Activated CD4-positive, alpha-beta T cell treated with anti-CD3 and anti-CD28 coated beads, Interleukin-2, Interleukin-4, amounts not matched to agents 100 ng/mL and 50 ng/mL, durations not matched to agents 16 hours and 8 hours (primary cell): ENCODE data around the gene ZNF397.

ENCODE experiments used
- DNase-seq: peaks from one replicate; pipeline ENCODE4 v3.0.0-alpha.2; 2020; ENCODE audit warnings: low spot score

Gene ZNF397

DNA sequence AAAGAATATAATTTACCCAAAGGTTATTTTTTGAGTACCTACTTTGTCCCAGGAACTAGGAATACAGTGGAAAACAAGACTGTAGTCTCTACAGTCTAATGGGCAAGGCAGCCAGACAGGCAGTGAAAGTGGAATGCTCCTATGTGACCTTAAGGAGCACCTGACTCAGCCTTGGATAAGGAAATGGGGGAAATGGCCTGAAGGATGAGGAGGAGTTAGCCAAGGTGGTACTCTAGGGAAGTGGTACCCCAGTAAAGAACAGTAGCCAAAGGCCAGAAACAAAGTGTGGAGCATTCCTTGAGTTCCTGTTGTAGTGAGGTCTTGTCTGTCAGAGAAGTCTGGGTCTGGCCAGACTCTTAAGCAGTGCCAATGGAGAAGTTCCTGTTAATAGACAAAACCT lies 6.0 kb downstream of the ZNF397 start:
- DNase-seq, result no peak

DNA sequence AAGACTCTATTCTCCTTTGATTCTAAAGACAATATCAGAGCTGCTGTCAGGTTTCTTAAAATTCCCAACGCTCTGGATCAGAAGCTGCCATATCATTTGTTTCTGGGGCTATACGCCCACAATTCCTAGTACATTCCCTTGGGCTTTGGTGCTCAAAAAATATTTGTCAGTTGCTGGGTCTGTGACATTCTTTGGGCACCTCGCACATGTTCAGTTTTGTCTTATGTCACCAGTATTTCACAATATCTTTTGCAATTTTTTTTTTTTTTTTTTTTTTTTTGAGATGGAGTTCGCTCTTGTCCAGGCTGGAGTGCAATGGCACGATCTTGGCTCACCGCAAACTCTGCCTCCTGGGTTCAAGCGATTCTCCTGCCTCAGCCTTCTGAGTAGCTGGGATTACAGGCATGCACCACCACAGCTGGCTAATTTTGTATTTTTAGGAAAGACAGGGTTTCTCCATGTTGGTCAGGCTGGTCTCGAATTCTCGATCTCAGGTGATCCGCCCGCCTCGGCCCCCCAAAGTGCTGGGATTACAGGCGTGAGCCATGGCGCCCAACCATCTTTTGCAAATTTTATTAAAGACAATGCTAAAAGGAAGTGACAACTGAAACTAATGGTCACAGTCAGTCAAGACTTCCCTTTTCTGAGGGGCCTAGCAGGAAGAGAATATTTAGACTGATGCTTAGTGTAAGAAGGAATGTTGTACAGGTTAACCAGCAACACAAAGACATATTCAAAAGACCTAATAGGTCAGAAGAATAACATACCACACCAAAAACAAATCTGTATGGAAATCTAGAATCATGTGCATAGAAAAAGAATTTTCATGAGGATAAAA lies 6.8 kb downstream of the ZNF397 start:
- no peak for DNase-seq

DNA sequence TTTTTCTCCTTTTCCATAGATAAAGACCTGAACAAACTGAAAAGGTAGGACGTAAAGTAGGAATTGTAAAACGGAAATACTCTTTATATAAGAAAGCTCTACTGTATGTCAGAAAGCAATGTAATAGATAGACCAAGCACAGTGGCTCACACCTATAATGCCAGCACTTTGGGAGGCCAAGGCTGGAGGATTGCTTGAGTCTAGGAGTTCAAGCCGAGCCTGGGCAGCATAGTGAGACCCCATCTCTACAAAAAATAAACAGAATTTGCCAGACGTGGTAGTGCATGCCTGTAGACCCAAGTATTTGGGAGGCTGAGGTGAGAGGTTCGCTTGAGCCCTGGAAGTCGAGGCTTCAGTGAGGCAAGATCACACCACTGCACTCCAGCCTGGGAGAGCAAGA lies 7.6 kb downstream of the ZNF397 start:
- DNase-seq, result no peak

DNA sequence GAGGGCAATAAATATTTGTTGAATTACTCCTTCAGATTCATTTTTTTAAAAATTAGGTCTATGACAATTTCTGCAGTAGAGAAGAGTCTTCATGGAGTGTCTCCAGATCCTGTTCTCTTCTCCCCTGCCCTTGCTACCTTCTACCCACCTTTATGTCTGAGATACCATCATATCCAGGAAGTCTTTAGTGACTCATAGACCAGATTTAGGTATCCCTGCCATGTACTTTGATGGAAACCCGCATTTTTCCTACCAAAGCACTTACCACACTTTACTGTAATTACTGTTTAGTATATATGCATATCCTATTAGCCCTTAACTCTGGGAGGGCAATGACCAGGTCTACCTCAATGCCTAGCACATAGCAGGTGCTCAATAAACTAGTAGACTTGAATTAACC lies 11.6 kb downstream of the ZNF397 start:
- DNase-seq, result no peak

DNA sequence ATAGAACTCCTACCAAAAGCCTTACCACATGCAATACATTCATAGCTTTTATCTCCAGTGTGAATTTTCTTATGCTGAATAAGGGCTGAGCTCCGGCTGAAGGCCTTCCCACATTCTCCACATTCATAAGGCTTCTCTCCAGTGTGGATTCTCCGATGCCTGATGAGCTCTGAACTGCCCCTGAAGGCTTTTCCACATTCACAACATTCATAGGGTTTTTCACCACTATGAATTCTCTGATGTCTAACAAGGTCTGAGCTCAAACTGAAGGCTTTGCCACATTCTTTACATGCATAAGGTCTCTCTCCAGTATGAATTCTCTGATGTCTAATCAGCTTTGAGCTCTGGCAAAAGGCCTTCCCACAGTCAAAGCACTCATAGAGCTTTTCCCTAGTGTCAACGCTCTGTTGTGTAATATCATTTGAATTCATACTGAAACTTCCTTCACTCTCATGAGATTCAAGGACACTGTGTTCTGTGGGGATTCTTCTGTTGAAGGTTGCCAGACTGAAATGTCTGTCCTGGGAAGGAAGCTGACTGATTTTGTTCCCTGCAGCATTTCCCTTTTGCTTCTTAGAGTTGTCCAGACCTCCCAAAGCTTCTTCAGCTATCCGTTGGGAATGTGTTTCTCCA lies 12.9 kb downstream of the ZNF397 start:
- no peak for DNase-seq

DNA sequence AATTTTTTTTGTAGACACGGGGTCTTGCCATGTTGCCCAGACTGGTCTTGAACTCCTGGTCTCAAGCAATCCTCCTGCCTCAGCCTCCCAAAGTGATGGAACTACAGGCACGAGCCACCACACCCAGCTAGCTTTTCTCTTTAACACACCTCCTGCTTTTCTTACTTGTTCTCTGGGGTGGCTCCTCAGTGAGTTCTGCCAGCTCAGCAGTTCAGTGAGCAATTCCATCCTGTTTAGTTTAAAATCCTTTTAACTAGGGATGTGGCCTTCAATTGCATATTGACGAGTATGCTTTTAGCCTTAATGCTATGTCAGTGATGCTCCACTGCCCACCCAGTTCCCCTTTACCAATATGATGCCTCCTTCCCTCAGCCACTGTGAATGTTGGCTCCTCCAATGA lies 16.1 kb downstream of the ZNF397 start:
- DNase-seq, result no peak

DNA sequence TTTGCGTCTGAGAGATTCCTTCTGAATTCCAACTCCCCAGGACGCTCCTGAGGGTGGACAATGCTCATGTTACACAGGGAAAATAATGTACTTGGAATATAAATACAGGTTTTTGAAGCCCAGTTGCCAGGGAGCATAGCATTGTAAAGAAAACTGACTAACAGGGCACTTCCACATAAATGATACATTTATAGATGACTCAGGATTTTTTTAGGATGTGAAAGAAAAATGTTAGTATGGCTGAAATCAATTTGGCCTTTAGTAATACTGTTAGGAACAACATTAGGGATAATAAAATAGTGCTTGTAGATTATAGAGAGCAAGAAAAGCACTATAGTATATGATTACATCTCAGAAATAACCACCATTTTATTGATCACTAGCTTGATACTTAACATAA lies 23.6 kb downstream of the ZNF397 start:
- DNase-seq, result no peak

DNA sequence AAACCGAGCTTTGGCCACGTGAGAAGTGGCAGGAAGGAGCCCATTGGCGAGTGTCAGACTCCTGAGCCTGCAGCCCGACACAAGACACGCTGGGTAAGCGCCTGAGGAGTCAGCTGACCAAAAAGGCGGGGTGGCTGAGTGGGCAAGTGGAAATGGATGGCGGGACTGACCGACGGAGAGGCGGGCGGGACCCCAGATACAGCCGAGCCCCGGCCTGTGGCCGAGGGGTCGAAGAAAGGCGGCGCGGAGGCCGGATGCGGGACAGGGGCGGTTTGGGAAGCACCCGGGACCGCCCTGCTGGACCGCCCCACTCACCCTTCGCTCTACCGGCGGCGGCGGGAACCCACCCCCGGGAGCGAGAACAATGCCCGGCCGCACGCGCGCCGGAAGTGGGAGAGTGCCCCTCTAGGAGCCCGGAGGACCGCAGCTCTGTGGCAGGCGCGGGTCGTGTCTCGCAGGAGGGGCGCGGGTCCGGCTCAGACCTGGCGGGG lies 26.4 kb downstream of the ZNF397 start:
- DNase-seq, result no peak

DNA sequence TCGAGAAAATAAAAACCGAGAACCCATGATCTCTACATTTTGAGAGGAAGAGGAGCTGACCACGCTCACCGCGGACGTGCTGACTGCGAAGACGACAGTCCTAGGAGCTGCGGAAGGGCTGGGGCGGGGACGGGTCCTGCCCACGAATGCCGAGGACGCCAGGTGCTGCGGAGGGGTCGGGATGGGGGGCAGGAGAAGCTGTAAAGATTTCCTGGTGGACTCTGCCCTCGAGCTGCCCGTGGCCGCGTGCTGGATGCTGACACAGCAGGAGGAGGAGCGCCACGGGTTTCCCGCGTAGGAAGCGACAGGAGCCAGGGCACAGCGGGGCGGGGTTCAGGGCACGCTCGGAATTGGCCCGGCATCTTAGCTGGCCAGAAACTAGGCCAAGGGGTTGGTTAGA lies 27.0 kb downstream of the ZNF397 start:
- no peak for DNase-seq

DNA sequence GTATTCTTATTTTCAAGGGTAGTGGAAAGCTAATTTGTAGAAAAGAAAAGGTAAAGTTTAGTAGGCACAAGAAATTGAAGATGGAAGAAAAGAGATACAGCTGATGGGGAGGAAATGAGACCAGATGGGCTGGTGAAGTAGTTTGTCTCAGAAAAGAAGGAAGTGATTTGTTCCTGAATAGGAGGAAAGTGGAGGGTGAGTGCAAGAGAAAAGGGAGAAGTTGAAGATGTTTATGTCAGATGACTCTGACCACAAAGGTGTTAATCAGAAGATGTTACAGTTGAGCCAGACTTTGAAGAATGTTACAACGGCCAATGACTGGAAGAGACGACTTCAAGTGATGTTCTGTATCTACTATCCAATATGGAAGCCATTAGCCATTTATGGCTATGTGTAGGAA lies 28.0 kb downstream of the ZNF397 start:
- DNase-seq, result no peak

DNA sequence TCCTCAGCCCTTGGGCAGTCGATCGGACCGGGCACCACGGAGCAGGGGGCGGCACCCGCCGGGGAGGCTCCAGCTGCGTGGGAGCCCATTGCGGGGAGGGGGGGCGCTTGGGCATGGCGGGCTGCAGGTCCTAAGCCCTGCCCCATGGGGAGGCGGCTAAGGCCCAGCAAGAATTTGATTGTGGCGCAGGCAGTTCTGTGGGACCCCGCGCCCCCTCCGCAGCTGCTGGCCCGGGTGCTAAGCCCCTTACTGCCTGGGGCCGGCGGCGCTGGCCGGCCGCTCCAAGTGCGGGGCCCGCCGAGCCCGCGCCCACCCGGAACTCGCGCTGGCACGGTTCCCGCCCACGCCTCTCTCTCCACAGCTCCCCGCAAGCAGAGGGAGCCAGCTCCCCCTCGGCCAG lies 30.8 kb downstream of the ZNF397 start:
- no peak for DNase-seq

DNA sequence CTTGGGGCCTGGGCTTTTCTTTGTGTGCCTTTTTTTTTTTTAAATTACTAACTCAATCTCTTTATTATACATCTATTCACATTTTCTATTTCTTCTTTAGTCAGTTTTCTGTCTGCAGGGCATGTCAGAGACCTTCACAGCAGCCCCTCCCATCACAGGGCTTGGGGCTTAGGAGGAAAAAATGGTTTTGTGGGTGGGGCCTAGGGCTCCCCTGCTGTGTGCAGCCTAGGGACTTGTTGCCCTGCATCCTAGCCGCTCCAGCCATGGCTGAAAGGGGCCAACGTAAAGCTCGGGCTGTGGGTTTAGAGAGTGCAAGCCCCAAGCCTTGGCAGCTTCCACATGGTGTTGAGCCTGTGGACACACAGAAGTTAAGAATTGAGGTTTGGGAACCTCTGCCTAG lies 35.4 kb downstream of the ZNF397 start:
- no peak for DNase-seq

DNA sequence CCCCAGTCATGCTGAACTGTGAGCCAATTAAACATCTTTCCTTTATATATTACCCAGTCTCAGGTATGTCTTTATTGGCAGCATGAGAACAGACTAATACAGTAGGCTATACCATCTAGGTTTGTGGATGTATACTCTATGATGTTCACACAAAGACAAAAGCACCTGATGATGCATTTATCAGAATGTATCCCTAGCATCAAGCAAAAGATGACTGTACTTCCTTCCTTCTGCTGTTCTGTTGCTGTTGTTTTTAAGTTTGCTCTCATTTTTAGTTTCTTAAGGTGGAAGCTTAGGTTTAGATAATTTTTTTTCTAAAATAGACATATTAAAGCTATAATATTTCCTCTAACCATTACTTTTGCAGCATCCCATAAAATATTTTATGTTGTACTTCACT lies 36.8 kb downstream of the ZNF397 start:
- no peak for DNase-seq

DNA sequence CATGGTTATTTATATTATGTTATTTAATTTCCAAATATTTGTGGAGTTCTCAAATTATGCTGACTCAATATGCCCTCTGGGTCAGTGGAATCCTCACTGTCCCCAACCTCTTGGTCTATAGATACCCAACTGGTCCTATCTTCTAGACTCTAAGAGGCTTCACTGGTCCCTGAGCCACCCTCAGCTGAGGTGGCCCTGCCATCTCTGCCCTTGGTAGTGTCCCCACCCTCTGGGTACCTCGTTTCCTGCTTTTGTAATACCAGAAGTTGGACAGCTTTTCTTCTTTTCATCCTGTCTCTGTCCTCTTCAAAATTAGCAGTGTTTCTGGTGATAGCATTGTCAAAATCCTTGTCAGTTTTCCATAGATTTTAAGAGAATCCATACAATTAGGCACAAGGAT lies 37.3 kb downstream of the ZNF397 start:
- no peak for DNase-seq

DNA sequence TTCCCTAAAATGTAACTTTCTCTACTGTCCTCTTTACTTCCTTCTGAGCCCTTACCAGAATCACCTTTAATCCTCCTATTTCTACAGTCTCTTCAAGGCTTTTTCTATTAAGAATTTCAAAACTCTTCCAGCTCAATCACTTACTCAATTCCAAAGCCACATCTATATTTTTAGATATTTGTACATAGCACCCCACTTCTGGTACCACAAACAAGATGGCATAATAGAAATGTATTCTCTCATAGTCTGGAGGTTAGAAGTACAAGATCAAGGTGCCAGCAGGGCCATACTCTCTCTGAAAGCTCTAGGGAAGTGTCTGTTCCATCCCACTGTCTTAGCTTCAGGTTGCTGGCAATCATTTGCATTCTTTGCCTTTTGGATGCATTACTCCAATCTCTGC lies 38.1 kb downstream of the ZNF397 start:
- no peak for DNase-seq

DNA sequence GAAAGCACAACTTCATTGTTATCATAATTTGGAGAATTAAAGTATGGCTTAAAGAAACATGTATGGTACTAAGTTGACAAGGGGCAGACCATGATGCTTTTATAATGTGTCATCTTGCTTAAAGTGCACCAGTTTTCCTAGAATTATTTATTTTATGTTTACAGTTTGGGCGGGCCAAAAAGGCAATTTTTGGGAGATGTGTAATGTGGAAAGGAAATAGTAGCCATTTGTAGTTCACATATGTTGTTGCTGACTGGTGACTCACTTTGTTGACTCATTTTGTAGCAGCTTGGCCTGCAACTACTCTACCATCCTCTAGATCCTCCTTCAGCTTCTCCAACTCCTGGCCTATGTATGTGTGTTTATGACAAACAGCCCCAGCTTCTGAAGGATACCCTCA lies 41.5 kb downstream of the ZNF397 start:
- DNase-seq, result no peak

DNA sequence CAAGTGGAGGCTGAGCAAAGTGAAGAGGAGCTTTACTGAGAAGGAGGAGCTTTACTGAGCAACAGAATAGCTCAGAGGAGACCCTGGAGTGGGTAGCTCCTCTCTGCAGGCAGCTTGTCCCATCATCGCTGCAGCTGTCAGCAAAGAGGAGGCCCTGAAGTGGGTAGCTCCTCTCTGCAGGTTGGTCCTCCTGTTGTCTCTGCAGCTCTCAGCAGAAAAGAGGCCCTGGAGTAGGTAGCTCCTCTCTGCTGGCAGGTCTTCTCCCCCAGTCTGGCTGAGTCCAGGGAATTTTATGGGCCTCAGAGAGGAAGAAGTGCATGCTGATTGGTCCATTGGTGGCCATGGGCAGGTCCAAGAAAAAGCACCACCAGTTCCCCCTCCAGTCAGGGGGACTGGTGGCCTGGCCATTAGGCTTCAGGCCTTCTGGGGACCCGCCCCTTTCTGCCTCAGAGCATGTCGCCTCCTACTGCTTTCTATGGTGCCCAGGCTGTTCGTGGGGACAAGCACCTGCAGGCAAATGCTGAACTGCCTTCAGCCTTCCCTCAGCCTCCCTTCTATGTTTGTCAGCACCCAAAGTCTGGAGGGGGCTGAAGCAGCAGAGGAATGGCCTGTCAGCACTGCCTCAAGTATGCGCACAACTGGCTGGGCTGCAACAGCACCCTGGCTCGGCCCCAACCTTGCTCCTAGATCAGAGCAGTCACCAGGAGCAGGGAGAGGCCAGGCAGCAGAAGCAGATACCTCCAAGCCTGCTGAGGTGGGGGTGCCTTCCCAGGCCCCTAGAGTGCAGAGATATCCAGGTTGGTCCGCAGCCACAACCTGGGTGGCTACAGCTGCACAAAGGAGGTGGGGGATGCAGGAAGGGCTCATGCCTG lies 43.3 kb downstream of the ZNF397 start:
- no peak for DNase-seq

DNA sequence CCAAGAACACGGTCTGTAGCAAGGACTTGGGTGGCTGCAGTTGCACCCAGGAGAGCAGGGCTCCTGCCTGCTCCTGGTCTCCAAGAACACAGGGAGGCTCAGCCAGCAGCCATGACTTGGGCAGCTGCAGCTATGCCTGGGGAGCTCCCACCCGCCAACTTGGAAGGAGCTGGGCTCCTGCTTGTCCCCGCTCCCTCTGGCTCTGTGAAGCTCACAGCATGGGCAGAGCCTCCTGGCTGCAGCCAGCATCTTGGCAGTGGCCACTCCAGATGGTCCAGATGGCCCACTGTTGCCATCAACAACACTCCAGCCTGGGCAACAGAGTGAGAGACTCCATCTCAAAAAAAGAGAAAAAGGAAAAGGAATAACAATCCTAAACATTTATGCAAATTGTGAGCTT lies 44.0 kb downstream of the ZNF397 start:
- no peak for DNase-seq

DNA sequence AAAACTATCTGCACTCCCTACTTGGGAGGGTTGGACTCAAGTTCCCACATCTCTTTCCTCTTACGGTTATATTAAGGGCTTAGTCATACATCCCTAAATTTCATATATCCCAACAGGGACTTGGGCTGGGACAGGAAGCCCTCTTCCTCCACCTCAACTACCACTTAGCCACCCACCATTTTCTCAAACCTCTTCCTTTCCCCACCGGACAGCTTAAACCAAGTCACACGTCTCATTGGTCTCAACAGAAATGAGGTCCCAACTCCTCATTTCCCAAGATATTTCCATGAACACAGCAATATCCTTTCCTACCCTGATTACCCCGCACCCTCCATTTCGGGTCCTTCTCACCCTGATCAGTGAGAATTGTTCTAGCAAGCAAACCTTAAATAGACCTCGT lies 48.5 kb downstream of the ZNF397 start:
- no peak for DNase-seq

DNA sequence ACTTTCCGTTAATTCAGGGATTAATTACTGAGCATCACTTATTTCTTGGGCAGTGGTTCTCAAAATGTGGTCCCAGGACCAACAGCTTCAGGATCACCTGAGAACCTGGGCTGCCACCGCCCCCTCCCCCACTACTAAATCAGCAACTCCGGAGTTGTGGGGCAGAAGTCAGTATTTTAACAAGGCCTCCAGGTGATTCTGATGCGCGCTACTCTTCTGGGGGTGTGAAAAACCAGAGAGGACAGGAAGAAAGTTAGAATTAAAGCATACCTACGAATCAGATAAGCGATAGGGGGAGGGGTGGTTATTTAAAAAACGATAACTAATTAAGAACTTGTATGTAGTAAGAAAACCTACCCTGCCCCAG lies 48.9 kb downstream of the ZNF397 start:
- DNase-seq, result peak; percentile 12

DNA sequence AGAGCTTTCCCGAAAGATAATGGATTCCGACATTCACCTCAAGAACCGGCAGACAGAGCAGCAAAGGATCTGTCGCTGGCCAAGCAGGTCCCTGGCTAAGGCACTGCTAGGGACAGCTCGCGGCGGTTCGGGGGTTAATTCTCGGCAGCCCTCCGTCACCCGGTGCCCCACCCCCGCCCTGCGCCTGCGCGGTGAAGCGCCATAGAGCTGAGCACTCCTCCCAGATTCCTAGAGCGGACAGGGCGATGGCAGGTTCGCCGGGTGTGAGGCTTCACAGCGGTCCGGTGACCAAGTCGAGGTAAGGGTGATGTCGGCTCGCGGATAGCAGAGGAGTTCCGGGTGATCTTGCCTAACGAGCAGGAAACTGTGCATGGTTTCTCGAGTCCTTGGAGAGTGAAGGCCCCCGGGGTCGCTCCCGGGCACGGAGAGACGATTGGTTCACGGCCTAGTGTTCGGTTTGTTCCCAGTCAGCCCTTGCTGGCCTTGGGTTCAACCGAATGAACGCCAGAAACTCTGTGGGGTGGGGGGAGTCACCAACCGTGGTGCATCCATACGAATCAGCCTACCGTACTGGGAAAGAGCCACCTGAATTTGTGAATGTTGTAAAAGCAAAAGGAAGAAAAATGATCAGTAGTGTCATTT lies 49.4 kb downstream of the ZNF397 start, which contains the start of gene ZSCAN30:
Gene ZSCAN30 (minus strand): TSS at position 136 of the 642 bp plus-strand sequence. CDS start 25,877 bp downstream, outside the sequence.
- DNase-seq, result peak; percentile 95

DNA sequence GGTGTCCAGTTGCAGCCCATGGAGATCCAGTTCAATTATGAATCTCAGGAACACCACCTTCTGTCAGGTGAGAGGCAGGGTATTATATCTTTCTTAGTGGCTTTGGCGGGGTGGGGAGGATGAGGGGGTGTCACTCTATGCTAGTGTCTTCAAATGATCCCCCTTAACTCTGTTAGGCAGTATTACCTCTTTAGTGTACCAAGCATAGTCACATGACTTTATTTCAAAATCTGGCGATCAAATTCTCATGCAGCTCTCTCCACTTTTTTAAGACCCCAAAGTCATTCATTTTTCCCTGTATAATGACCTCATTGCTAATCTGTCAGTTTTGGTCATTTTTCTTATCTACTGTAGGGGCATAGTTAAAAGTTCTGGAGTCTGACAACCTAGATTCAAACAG lies 50.3 kb downstream of the ZNF397 start:
- no peak for DNase-seq
